Lower leg skin (tissue), 3 donors: ENCODE data around the gene POC1B.

Source experiments
- CTCF ChIP-seq, 3 donors: fragments of 450-650 bp; IDR thresholded peaks; one replicate each; pipeline ENCODE4 v1.5.1; 2016; ENCODE audit warnings: antibody characterized with exemption in 3 of 3, mild to moderate bottlenecking in 3 of 3, moderate library complexity in 2 of 3
- POLR2A ChIP-seq, 2 donors: fragments of 450-650 bp; IDR thresholded peaks; one replicate each; pipeline ENCODE4 v1.6.1; 2016 to 2017; ENCODE audit warnings: antibody characterized with exemption in 2 of 2, mild to moderate bottlenecking in 1 of 2, moderate library complexity in 1 of 2

DNA sequence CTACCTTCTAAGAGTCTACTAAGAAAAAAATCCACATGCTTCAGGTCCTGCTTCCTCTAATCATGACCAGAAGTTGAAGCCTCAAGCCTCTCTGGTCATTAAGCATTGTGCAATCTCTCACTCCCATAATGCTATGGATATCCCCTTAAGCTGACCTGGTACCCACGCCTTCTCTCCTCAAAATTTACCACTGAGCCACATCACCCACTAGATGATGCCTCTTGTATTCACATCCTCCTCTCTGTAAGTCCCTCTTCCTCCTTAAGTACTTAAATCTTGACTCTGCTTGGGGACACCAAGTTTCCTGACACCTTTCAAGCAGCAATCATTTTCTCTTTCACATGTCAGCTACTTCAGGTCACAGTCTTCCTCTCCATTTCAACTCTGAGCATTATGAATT lies 11.1 kb downstream of the POC1B start:
- TF ChIP-seq CTCF (IDR thresholded peaks at IDR 0.05) (no peak), POLR2A (IDR thresholded peaks at IDR 0.05) (no peak)
